ENCODE measurements around the gene AKT1.

DNA sequence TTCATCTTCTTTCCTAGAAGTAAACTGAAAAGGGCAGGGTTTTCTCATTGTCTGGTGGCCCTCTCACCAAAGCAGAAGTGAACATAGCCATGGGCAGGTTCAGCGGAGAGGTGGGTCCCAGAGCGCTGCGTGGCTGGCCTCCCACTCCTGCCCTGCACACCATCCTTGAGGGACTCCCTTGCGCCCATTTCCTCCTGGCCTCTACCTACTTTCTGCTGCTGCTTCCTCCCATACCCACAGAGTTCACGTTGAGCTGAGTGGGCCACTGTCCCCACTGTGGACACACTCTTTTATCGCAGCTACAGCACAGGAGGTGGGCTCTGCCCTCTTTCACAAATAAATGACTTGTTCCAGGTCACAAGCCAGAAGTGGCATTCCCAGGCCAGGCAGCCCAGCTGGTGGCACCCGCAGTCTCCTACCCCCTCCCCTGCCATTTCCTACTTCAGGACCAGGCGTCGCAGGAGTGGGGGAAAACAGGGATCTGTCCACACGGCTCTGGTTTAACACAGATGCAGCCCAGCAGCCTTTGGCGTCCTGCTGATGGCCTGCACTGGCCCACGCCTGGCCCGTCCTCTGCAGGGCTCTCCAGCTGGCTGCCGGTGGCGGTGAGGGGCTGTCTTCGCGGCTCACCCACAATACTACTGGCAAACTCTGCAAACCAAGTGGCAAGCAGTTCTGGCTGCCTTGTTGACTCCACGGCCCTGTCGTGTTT, 37.7 kb downstream of the AKT1 start:
- TF ChIP-seq, protein P1, sequence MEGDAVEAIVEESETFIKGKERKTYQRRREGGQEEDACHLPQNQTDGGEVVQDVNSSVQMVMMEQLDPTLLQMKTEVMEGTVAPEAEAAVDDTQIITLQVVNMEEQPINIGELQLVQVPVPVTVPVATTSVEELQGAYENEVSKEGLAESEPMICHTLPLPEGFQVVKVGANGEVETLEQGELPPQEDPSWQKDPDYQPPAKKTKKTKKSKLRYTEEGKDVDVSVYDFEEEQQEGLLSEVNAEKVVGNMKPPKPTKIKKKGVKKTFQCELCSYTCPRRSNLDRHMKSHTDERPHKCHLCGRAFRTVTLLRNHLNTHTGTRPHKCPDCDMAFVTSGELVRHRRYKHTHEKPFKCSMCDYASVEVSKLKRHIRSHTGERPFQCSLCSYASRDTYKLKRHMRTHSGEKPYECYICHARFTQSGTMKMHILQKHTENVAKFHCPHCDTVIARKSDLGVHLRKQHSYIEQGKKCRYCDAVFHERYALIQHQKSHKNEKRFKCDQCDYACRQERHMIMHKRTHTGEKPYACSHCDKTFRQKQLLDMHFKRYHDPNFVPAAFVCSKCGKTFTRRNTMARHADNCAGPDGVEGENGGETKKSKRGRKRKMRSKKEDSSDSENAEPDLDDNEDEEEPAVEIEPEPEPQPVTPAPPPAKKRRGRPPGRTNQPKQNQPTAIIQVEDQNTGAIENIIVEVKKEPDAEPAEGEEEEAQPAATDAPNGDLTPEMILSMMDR (IDR thresholded peaks at IDR 0.05) = no peak
- TF ChIP-seq EP300 (IDR thresholded peaks at IDR 0.05) (no peak), POLR2A (IDR thresholded peaks at IDR 0.05) (no peak), POLR2AphosphoS5 (IDR thresholded peaks at IDR 0.05) (no peak)

Data from gastroesophageal sphincter (tissue), 3 donors.